ENCODE data around the gene DNLZ.

Gene DNLZ

GRCh38 chr9:136312009-136312375 is 51.6 kb downstream of the DNLZ start:
- Histone ChIP-seq H3K4me2 (ENCODE audit: low read depth, low read length, poor library complexity, severe bottlenecking) (no peak overlapping the region), H3K4me3 (ENCODE audit: insufficient read depth, low read length, poor library complexity, severe bottlenecking) (no peak overlapping the region), H3K9ac (ENCODE audit: low read length) (no peak overlapping the region), H3K36me3 (ENCODE audit: low read length) (no peaks in the 10 kb centered on the region), H2AFZ (ENCODE audit: low read depth, low read length, severe bottlenecking) (no peak overlapping the region), H3K27ac (ENCODE audit: low read depth, low read length) (no peak overlapping the region), H3F3A (ENCODE audit: insufficient read depth) (0 out of 2 replicates have a peak, but pooled peaks cover 6% of the 10 kb centered on the region), H3K9me2 (replicated peaks; ENCODE audit: insufficient read depth, low read length) (no peaks in the 10 kb centered on the region), H3K79me2 (ENCODE audit: insufficient read depth, low read length) (no peaks in the 10 kb centered on the region), H4K20me1 (ENCODE audit: low read depth, low read length) (no peaks in the 10 kb centered on the region), H3K27me3 (ENCODE audit: low read length) (no peaks in the 10 kb centered on the region), H3K9me3 (ENCODE audit: insufficient read depth, low read length) (peaks cover 27% of the 10 kb centered on the region; the same call in 1 of the 2 replicates)
- TF ChIP-seq, protein P1, sequence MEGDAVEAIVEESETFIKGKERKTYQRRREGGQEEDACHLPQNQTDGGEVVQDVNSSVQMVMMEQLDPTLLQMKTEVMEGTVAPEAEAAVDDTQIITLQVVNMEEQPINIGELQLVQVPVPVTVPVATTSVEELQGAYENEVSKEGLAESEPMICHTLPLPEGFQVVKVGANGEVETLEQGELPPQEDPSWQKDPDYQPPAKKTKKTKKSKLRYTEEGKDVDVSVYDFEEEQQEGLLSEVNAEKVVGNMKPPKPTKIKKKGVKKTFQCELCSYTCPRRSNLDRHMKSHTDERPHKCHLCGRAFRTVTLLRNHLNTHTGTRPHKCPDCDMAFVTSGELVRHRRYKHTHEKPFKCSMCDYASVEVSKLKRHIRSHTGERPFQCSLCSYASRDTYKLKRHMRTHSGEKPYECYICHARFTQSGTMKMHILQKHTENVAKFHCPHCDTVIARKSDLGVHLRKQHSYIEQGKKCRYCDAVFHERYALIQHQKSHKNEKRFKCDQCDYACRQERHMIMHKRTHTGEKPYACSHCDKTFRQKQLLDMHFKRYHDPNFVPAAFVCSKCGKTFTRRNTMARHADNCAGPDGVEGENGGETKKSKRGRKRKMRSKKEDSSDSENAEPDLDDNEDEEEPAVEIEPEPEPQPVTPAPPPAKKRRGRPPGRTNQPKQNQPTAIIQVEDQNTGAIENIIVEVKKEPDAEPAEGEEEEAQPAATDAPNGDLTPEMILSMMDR (IDR thresholded peaks at IDR 0.05; ENCODE audit: insufficient read depth, low read length, poor library complexity, severe bottlenecking), result no peak
- TF ChIP-seq EZH2phosphoT487 (conservative IDR thresholded peaks at IDR 0.05; ENCODE audit: low read length), result no peak

DNA sequence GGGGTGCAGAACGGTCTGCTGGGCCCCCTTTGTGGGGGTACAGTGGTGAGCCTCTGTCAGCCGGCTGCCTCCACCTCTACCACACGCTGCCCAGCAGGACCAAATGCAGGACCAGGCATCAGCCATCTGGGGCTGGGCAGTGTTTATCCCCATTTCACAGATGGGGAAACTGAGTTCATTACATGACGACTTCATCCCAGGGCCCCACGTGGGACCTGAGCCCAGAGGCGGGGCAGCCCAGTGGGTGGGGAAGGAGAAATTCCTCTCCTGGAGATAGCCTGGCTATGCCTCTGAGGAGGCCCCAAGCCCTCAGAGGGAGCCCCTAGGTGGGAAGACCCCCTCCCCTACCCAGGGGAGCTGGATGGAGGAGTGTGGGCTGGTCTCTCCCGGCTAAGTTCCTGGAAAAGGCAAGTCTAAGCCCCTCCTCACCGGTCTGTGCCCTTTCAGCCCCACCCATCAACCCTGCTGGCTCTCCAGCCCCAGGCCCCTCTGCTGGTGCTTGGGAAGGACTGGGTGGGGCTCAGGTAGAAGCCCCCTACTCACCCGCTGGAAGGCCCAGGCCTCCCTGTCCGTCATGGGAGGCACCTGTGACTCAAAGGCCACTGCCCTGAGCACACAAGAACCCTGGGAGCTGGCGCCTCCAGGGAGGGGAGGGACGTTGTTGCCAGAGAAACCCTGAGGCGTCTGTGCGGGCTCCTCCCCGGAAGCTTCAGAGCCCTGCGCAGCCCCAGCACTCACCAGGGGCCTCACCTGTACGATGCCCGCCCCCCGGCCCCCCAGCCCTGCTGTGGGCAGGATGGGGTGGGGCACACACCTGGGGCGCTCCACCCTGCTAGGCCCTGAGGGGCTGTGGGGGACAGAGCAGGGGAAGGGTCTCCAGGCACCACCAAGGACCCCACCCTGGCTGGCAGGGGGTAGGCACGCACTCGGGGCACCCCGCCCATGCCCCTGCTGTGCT is 52.2 kb downstream of the DNLZ start:
- H3K4me2 ChIP-seq (ENCODE audit: low read depth, low read length, poor library complexity, severe bottlenecking), result no peak overlapping the region
- no peaks in the 10 kb centered on the region for H4K20me1 ChIP-seq (ENCODE audit: low read depth, low read length)
- no peak for TF ChIP-seq EZH2phosphoT487 (conservative IDR thresholded peaks at IDR 0.05; ENCODE audit: low read length)
- TF ChIP-seq, protein P1 (IDR thresholded peaks at IDR 0.05; ENCODE audit: insufficient read depth, low read length, poor library complexity, severe bottlenecking), result no peak
- no peak overlapping the region for H3K4me3 ChIP-seq (ENCODE audit: insufficient read depth, low read length, poor library complexity, severe bottlenecking)
- peaks cover 27% of the 10 kb centered on the region; the same call in 1 of the 2 replicates for H3K9me3 ChIP-seq (ENCODE audit: insufficient read depth, low read length)
- no peaks in the 10 kb centered on the region for H3K36me3 ChIP-seq (ENCODE audit: low read length)
- no peak overlapping the region for H3K9ac ChIP-seq (ENCODE audit: low read length)
- H3F3A ChIP-seq (ENCODE audit: insufficient read depth), result 0 out of 2 replicates have a peak, but pooled peaks cover 6% of the 10 kb centered on the region
- H3K9me2 ChIP-seq (replicated peaks; ENCODE audit: insufficient read depth, low read length), result no peaks in the 10 kb centered on the region
- H3K79me2 ChIP-seq (ENCODE audit: insufficient read depth, low read length), result no peaks in the 10 kb centered on the region
- H3K27me3 ChIP-seq (ENCODE audit: low read length), result no peaks in the 10 kb centered on the region
- H2AFZ ChIP-seq (ENCODE audit: low read depth, low read length, severe bottlenecking), result no peak overlapping the region
- no peak overlapping the region for H3K27ac ChIP-seq (ENCODE audit: low read depth, low read length)

DNA sequence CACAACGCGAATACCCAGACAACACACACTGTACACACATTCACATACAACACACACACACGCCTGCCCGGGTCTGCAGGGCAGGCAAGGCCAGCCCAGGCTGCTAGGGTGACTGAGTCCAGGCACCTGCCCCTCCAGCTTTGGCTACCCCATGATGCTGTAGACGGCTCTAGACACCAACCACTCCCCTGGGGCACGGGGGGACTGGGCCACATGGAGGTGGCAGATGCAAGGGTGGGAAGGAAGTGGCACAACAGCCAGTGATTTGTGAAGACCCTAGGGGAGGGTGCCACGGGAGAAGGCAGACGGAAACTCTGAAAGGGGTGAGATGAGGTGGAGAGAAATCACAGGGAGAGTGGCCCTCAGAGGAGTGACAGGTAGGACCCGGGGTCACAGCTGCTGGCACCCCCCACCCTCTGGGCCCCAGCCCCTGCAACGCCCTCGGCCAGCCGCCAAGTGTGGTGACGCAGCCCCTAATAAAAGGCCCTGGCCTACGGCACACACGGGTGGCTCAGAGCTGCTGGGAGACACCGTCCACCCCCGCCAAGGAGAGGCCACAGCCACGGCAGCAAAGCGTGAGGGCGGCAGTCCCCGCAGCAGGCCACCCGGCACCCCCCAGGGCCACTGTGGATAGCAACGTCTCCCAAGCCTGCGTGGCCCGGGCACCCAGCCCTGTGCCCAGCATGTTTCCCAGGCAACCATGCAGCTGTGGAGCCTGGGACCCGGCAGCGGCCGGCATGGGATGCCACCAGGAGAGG is 53.1 kb downstream of the DNLZ start:
- H3K36me3 ChIP-seq (ENCODE audit: low read length), result no peaks in the 10 kb centered on the region
- no peak overlapping the region for H3K4me2 ChIP-seq (ENCODE audit: low read depth, low read length, poor library complexity, severe bottlenecking)
- no peak overlapping the region for H3K27ac ChIP-seq (ENCODE audit: low read depth, low read length)
- no peaks in the 10 kb centered on the region for H3K9me2 ChIP-seq (replicated peaks; ENCODE audit: insufficient read depth, low read length)
- H4K20me1 ChIP-seq (ENCODE audit: low read depth, low read length), result no peaks in the 10 kb centered on the region
- no peak overlapping the region for H3K4me3 ChIP-seq (ENCODE audit: insufficient read depth, low read length, poor library complexity, severe bottlenecking)
- H3K79me2 ChIP-seq (ENCODE audit: insufficient read depth, low read length), result no peaks in the 10 kb centered on the region
- H3K9ac ChIP-seq (ENCODE audit: low read length), result no peak overlapping the region
- H3K27me3 ChIP-seq (ENCODE audit: low read length), result no peaks in the 10 kb centered on the region
- no peak overlapping the region for H2AFZ ChIP-seq (ENCODE audit: low read depth, low read length, severe bottlenecking)
- TF ChIP-seq EZH2phosphoT487 (conservative IDR thresholded peaks at IDR 0.05; ENCODE audit: low read length), result no peak
- TF ChIP-seq, protein P1 (IDR thresholded peaks at IDR 0.05; ENCODE audit: insufficient read depth, low read length, poor library complexity, severe bottlenecking), result no peak
- H3K9me3 ChIP-seq (ENCODE audit: insufficient read depth, low read length), result peaks cover 22% of the 10 kb centered on the region; the same call in 1 of the 2 replicates
- 0 out of 2 replicates have a peak, but pooled peaks cover 6% of the 10 kb centered on the region for H3F3A ChIP-seq (ENCODE audit: insufficient read depth)
